OCI-LY3 (cell line): ENCODE measurements around the gene ZMYND12.

Experiments
- H2AFZ ChIP-seq: fragments of 200-600, 300-600 bp; shearing (Covaris generic); 2 replicates; pipeline ENCODE4 v1.6.0; 2014; ENCODE audit warnings: antibody characterized with exemption, low read depth, low read length
- H3K27ac ChIP-seq: fragments of 200-600, 300-600 bp; sonication (generic); 2 replicates; pipeline ENCODE4 v1.5.1; 2014; ENCODE audit warnings: mild to moderate bottlenecking, low read length, moderate library complexity, mixed read lengths
- H3K27me3 ChIP-seq: fragments of 200-600, 300-600 bp; sonication (generic); 2 replicates; pipeline ENCODE4 v1.6.1; 2014; ENCODE audit warnings: low read depth, low read length, mixed read lengths
- H3K36me3 ChIP-seq: fragments of 200-600, 300-600 bp; sonication (generic); replicated peaks from 2 replicates; pipeline ENCODE3; 2014; ENCODE audit warnings: low read depth, low read length, mixed read lengths
- H3K4me1 ChIP-seq: fragments of 300-600, 200-600 bp; sonication (generic); 2 replicates; pipeline ENCODE4 v1.6.1; 2014; ENCODE audit warnings: low read length, mixed read lengths
- H3K4me2 ChIP-seq: fragments of 200-600, 300-600 bp; sonication (generic); 2 replicates; pipeline ENCODE4 v1.6.1; 2014; ENCODE audit warnings: low read length, mixed read lengths
- H3K4me3 ChIP-seq: fragments of 300-600, 200-600 bp; sonication (generic); 2 replicates; pipeline ENCODE4 v1.5.1; 2014; ENCODE audit warnings: antibody characterized with exemption, mild to moderate bottlenecking, low read length, moderate library complexity
- H3K79me2 ChIP-seq: fragments of 300-600, 200-600 bp; shearing (Covaris generic); 2 replicates; pipeline ENCODE4 v1.6.1; 2014; ENCODE audit warnings: mild to moderate bottlenecking, low read length, mixed read lengths
- H3K9ac ChIP-seq: fragments of 300-600, 200-600 bp; shearing (Covaris generic); 2 replicates; pipeline ENCODE4 v1.6.0; 2014; ENCODE audit warnings: mild to moderate bottlenecking, low read length, moderate library complexity
- H3K9me3 ChIP-seq: fragments of 200-600, 300-600 bp; shearing (Covaris generic); 2 replicates; pipeline ENCODE4 v1.6.1; 2014; ENCODE audit warnings: low read length, mixed read lengths; ENCODE audit not compliant: insufficient read depth
- H4K20me1 ChIP-seq: fragments of 200-600, 300-600 bp; sonication (generic); 2 replicates; pipeline ENCODE4 v1.6.1; 2016; ENCODE audit warnings: low read length, mixed read lengths; ENCODE audit not compliant: insufficient read depth
- CTCF ChIP-seq: fragments of 200-600, 300-600 bp; sonication (generic); IDR thresholded peaks from 2 replicates; pipeline ENCODE4 v1.5.1; 2014; ENCODE audit warnings: antibody characterized with exemption, low read length, low read depth
- EZH2phosphoT487 ChIP-seq: fragments of 200-600 bp; shearing (Covaris generic); IDR thresholded peaks from 2 replicates; pipeline ENCODE4 v1.6.1; 2018; ENCODE audit warnings: antibody characterized with exemption, mixed run types, low read depth

ZMYND12 gene

GRCh38 chr1:42381280-42381673 is 74.5 kb downstream of the ZMYND12 start:
- Histone ChIP-seq H3K9ac (peak overlapping the region; percentile 28; the same call in 1 of the 2 replicates), H4K20me1 (no peaks in the 10 kb centered on the region), H3K36me3 (no peaks in the 10 kb centered on the region), H3K4me2 (peak overlapping the region; percentile 92), H3K27ac (no peak overlapping the region), H3K4me1 (0 out of 2 replicates have a peak, but pooled peaks cover 4% of the 10 kb centered on the region), H3K27me3 (peaks cover 16% of the 10 kb centered on the region), H3K79me2 (no peaks in the 10 kb centered on the region), H3K9me3 (no peaks in the 10 kb centered on the region), H3K4me3 (peak overlapping the region; percentile 88), H2AFZ (peak overlapping the region; percentile 29; the same call in 1 of the 2 replicates)
- TF ChIP-seq EZH2phosphoT487: no peak
- TF ChIP-seq CTCF: no peak

GRCh38 chr1:42380586-42381279 is 75.1 kb downstream of the ZMYND12 start, which contains the start of gene RIMKLA:
Gene RIMKLA, plus strand, starts transcription at chr1:42380792. Its CDS starts 143 bp downstream, at chr1:42380935.
- Histone ChIP-seq H3K4me2 (peak within 1 kb of the TSS; percentile 94), H3K4me1 (0 out of 2 replicates have a peak, but pooled peaks cover 4% of the 10 kb centered on the region), H2AFZ (peak within 1 kb of the TSS; percentile 71), H3K27ac (no peak within 1 kb of the TSS), H3K36me3 (no peaks in the 10 kb centered on the region), H3K79me2 (no peaks in the 10 kb centered on the region), H3K4me3 (peak within 1 kb of the TSS; percentile 88), H4K20me1 (no peaks in the 10 kb centered on the region), H3K9me3 (no peaks in the 10 kb centered on the region), H3K27me3 (peaks cover 16% of the 10 kb centered on the region), H3K9ac (peak within 1 kb of the TSS; percentile 43; the same call in 1 of the 2 replicates)
- TF ChIP-seq EZH2phosphoT487 (no peak), CTCF (no peak)
